ENCODE data around the gene OSBPL9.

DNA sequence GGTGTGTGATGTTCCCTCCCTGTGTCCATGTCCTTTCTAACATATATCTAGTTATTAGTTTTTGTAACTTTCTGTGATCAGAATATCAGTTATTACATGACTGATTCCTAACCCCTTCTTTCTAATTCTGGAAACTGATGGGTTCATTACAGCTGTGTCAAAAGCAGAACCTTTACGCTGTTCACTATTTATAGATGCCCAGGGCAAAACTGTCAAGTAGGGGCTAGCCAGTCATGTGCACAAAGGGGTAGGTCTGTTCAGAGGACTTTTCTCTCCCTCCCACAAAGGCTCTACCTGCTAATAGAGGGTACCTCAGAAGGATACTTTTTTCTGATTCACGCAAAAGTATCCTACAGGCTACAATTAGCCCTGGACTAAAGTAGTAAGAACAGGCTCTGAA is 182.5 kb downstream of the OSBPL9 start:
- TF ChIP-seq NR2C2 (CRISPR knock-in tag; IDR thresholded peaks at IDR 0.05) (no peak), NR2C2 (tag; IDR thresholded peaks at IDR 0.05) (no peak), HMGXB4 (CRISPR knock-in tag; IDR thresholded peaks at IDR 0.05) (no peak), CBX1 (IDR thresholded peaks at IDR 0.05; ENCODE audit: low read depth) (no peak), CEBPB (tag; IDR thresholded peaks at IDR 0.05) (no peak), BDP1 (IDR thresholded peaks at IDR 0.05; ENCODE audit: insufficient read depth, insufficient read length) (no peak), IRF9 (tag; IDR thresholded peaks at IDR 0.05) (no peak), POLR2AphosphoS2 (IDR thresholded peaks at IDR 0.05; ENCODE audit: low read length) (no peak), NR3C1 (CRISPR knock-in tag; IDR thresholded peaks at IDR 0.05) (no peak), NEUROD1 (IDR thresholded peaks at IDR 0.05; ENCODE audit: borderline replicate concordance, low read depth, low read length, partially characterized antibody) (no peak), MYNN (IDR thresholded peaks at IDR 0.05) (no peak), MYNN (CRISPR knock-in tag; IDR thresholded peaks at IDR 0.05) (no peak), ZNF445 (CRISPR knock-in tag; IDR thresholded peaks at IDR 0.05; ENCODE audit: low read depth) (no peak), ZNF23 (CRISPR knock-in tag; IDR thresholded peaks at IDR 0.05) (no peak)
- TF ChIP-seq, protein P1, sequence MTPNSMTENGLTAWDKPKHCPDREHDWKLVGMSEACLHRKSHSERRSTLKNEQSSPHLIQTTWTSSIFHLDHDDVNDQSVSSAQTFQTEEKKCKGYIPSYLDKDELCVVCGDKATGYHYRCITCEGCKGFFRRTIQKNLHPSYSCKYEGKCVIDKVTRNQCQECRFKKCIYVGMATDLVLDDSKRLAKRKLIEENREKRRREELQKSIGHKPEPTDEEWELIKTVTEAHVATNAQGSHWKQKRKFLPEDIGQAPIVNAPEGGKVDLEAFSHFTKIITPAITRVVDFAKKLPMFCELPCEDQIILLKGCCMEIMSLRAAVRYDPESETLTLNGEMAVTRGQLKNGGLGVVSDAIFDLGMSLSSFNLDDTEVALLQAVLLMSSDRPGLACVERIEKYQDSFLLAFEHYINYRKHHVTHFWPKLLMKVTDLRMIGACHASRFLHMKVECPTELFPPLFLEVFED (CRISPR knock-in tag; conservative IDR thresholded peaks at IDR 0.05) = no peak
- TF ChIP-seq, protein P2, sequence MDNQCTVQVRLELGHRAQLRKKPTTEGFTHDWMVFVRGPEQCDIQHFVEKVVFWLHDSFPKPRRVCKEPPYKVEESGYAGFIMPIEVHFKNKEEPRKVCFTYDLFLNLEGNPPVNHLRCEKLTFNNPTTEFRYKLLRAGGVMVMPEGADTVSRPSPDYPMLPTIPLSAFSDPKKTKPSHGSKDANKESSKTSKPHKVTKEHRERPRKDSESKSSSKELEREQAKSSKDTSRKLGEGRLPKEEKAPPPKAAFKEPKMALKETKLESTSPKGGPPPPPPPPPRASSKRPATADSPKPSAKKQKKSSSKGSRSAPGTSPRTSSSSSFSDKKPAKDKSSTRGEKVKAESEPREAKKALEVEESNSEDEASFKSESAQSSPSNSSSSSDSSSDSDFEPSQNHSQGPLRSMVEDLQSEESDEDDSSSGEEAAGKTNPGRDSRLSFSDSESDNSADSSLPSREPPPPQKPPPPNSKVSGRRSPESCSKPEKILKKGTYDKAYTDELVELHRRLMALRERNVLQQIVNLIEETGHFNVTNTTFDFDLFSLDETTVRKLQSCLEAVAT (IDR thresholded peaks at IDR 0.05) = no peak
